Activated CD4-positive, alpha-beta T cell treated with anti-CD3 and anti-CD28 coated beads, Interleukin-2, amount 10 ng/mL, durations not matched to agents 7 days and 5 days (primary cell): ENCODE measurements around the gene TLL2. TPM values are rescaled to one million over a fixed set of nuclear protein-coding genes. Genes with fewer than 3 reads are reported as not detected.

Experiments
- CTCF ChIA-PET: fragments of 350-600 bp; sonication (Branson Sonifier 250); formaldehyde crosslinking; loops from one replicate; lab custom pipeline; 2021; ENCODE audit warnings: antibody characterized with exemption; lab: Charles Lee
- POLR2A ChIA-PET: fragments of 350-600 bp; sonication (Branson Sonifier 250); formaldehyde crosslinking; loops from one replicate; lab custom pipeline; 2021; ENCODE audit warnings: antibody characterized with exemption; lab: Charles Lee
- DNase-seq: peaks from one replicate; pipeline ENCODE4 v3.0.0-alpha.2; 2020
- H3K27ac Mint-ChIP-seq: one replicate; pipeline ENCODE4 v1.8.0; 2021; ENCODE audit warnings: mild to moderate bottlenecking, moderate library complexity, mixed read lengths
- H3K27me3 Mint-ChIP-seq: one replicate; pipeline ENCODE4 v1.8.0; 2021; ENCODE audit warnings: mixed read lengths
- H3K36me3 Mint-ChIP-seq: one replicate; pipeline ENCODE4 v1.8.0; 2021; ENCODE audit warnings: low read depth, mixed read lengths
- H3K4me1 Mint-ChIP-seq: one replicate; pipeline ENCODE4 v1.8.0; 2021; ENCODE audit warnings: mixed read lengths
- H3K4me3 Mint-ChIP-seq: one replicate; pipeline ENCODE4 v1.8.0; 2021; ENCODE audit warnings: mild to moderate bottlenecking, moderate library complexity, mixed read lengths
- H3K9me3 Mint-ChIP-seq: one replicate; pipeline ENCODE4 v1.8.0; 2021; ENCODE audit warnings: mixed read lengths
- total RNA-seq, 2 experiments: library from RNA; stranded (reverse); gene quantifications; one replicate each; pipeline ENCODE4 v1.2.3, GENCODE V29; 2021

Gene TLL2
- total RNA-seq, 2 experiments from 2014 or later, result 0.17 TPM; not detected in 1

GRCh38 chr10:96368971-96369370, 144.8 kb downstream of the TLL2 start:
- ChIA-PET CTCF (no interaction called here), POLR2A (no interaction called here)
- Mint-ChIP-seq H3K27me3 (peaks cover 7% of the 10 kb centered on the region), H3K36me3 (no peaks in the 10 kb centered on the region), H3K27ac (no peak overlapping the region), H3K4me3 (no peak overlapping the region), H3K4me1 (no peaks in the 10 kb centered on the region), H3K9me3 (no peaks in the 10 kb centered on the region)
- DNase-seq, result no peak

- Mint-ChIP-seq H3K27me3 (peaks cover 3% of the 10 kb centered on the region), H3K4me3 (no peak overlapping the region), H3K4me1 (no peaks in the 10 kb centered on the region), H3K36me3 (no peaks in the 10 kb centered on the region), H3K27ac (no peak overlapping the region), H3K9me3 (no peaks in the 10 kb centered on the region)
- POLR2A ChIA-PET, result no interaction called here
- no peak for DNase-seq
- CTCF ChIA-PET, result no interaction called here
Measured at GRCh38 chr10:96367470-96367869, 146.3 kb downstream of the TLL2 start.

- H3K9me3 Mint-ChIP-seq, result no peaks in the 10 kb centered on the region
- no peak for DNase-seq
- POLR2A ChIA-PET, result no interaction called here
- no peaks in the 10 kb centered on the region for H3K36me3 Mint-ChIP-seq
- H3K4me1 Mint-ChIP-seq, result no peaks in the 10 kb centered on the region
- no peak overlapping the region for H3K27ac Mint-ChIP-seq
- H3K4me3 Mint-ChIP-seq, result no peak overlapping the region
- peaks cover 3% of the 10 kb centered on the region for H3K27me3 Mint-ChIP-seq
- CTCF ChIA-PET, result interaction anchor here (0.7 kb wide), 2 partner anchors 17 to 817 kb away, joined by 3 read pairs; no protein-coding TSS in a partner anchor
Measured at GRCh38 chr10:96366508-96366907, 147.2 kb downstream of the TLL2 start.

- ChIA-PET POLR2A (no interaction called here), CTCF (interaction anchor here (1.1 kb wide), 1 partner anchor 10 kb away, joined by 3 read pairs; no protein-coding TSS in a partner anchor)
- Mint-ChIP-seq H3K4me3 (no peak overlapping the region), H3K27ac (no peak overlapping the region), H3K27me3 (peaks cover 3% of the 10 kb centered on the region), H3K36me3 (no peaks in the 10 kb centered on the region), H3K9me3 (no peaks in the 10 kb centered on the region), H3K4me1 (no peaks in the 10 kb centered on the region)
- no peak for DNase-seq
Measured at GRCh38 chr10:96365571-96365970, 148.2 kb downstream of the TLL2 start.

- no peaks in the 10 kb centered on the region for H3K4me1 Mint-ChIP-seq
- H3K36me3 Mint-ChIP-seq, result no peaks in the 10 kb centered on the region
- no peak overlapping the region for H3K27ac Mint-ChIP-seq
- no peaks in the 10 kb centered on the region for H3K9me3 Mint-ChIP-seq
- peaks cover 8% of the 10 kb centered on the region for H3K27me3 Mint-ChIP-seq
- CTCF ChIA-PET, result interaction anchor here (0.9 kb wide), 1 partner anchor 10 kb away, joined by 3 read pairs; no protein-coding TSS in a partner anchor
- POLR2A ChIA-PET, result no interaction called here
- no peak overlapping the region for H3K4me3 Mint-ChIP-seq
- no peak for DNase-seq
Measured at GRCh38 chr10:96360766-96361165, 153.0 kb downstream of the TLL2 start.

GRCh38 chr10:96360331-96360730, 153.4 kb downstream of the TLL2 start:
- H3K9me3 Mint-ChIP-seq, result no peaks in the 10 kb centered on the region
- no peak overlapping the region for H3K27ac Mint-ChIP-seq
- peaks cover 8% of the 10 kb centered on the region for H3K27me3 Mint-ChIP-seq
- no peak overlapping the region for H3K4me3 Mint-ChIP-seq
- DNase-seq, result no peak
- H3K36me3 Mint-ChIP-seq, result no peaks in the 10 kb centered on the region
- CTCF ChIA-PET, result no interaction called here
- POLR2A ChIA-PET, result no interaction called here
- H3K4me1 Mint-ChIP-seq, result no peaks in the 10 kb centered on the region

- no peak for DNase-seq
- CTCF ChIA-PET, result interaction anchor here (1.5 kb wide), 1 partner anchor 15 kb away, joined by 3 read pairs; no protein-coding TSS in a partner anchor
- Mint-ChIP-seq H3K9me3 (no peaks in the 10 kb centered on the region), H3K36me3 (no peaks in the 10 kb centered on the region), H3K27me3 (peaks cover 8% of the 10 kb centered on the region), H3K27ac (no peak overlapping the region), H3K4me3 (no peak overlapping the region), H3K4me1 (no peaks in the 10 kb centered on the region)
- POLR2A ChIA-PET, result no interaction called here
Measured at GRCh38 chr10:96359616-96360015, 154.1 kb downstream of the TLL2 start.

- CTCF ChIA-PET, result interaction anchor here (1.2 to 1.5 kb wide), 2 partner anchors 11 to 16 kb away, joined by 3 read pairs; no protein-coding TSS in a partner anchor
- POLR2A ChIA-PET, result no interaction called here
- peaks cover 6% of the 10 kb centered on the region for H3K27me3 Mint-ChIP-seq
- H3K4me3 Mint-ChIP-seq, result no peak within 1 kb of the TSS
- H3K27ac Mint-ChIP-seq, result no peak within 1 kb of the TSS
- H3K4me1 Mint-ChIP-seq, result no peaks in the 10 kb centered on the region
- H3K36me3 Mint-ChIP-seq, result no peaks in the 10 kb centered on the region
- no peaks in the 10 kb centered on the region for H3K9me3 Mint-ChIP-seq
- no peak for DNase-seq
Measured at GRCh38 chr10:96358851-96359540, 154.7 kb downstream of the TLL2 start, which contains the start of gene OPALIN. Gene OPALIN, minus strand, starts transcription at chr10:96359002. Its CDS starts 106 bp downstream, at chr10:96358896.

GRCh38 chr10:96357038-96357620, 156.6 kb downstream of the TLL2 start:
- POLR2A ChIA-PET, result interaction anchor here (0.5 kb wide), 1 partner anchor 27 kb away, joined by 4 read pairs; no protein-coding TSS in a partner anchor
- no peaks in the 10 kb centered on the region for H3K9me3 Mint-ChIP-seq
- H3K36me3 Mint-ChIP-seq, result no peaks in the 10 kb centered on the region
- no peak for DNase-seq
- peaks cover 5% of the 10 kb centered on the region for H3K27me3 Mint-ChIP-seq
- CTCF ChIA-PET, result interaction anchor here (1.3 kb wide), 1 partner anchor 13 kb away, joined by 3 read pairs; no protein-coding TSS in a partner anchor
- no peak overlapping the region for H3K4me3 Mint-ChIP-seq
- H3K27ac Mint-ChIP-seq, result no peak overlapping the region
- no peaks in the 10 kb centered on the region for H3K4me1 Mint-ChIP-seq

GRCh38 chr10:96352582-96352981, 161.1 kb downstream of the TLL2 start:
- Mint-ChIP-seq H3K4me1 (no peaks in the 10 kb centered on the region), H3K27me3 (peaks cover 13% of the 10 kb centered on the region), H3K4me3 (no peak overlapping the region), H3K27ac (no peak overlapping the region), H3K9me3 (no peaks in the 10 kb centered on the region), H3K36me3 (no peaks in the 10 kb centered on the region)
- DNase-seq, result no peak
- CTCF ChIA-PET, result no interaction called here
- POLR2A ChIA-PET, result interaction anchor here (0.6 to 0.7 kb wide), 2 partner anchors 16 to 398 kb away, joined by 3 read pairs; no protein-coding TSS in a partner anchor

GRCh38 chr10:96352027-96352426, 161.7 kb downstream of the TLL2 start:
- Mint-ChIP-seq H3K4me1 (no peaks in the 10 kb centered on the region), H3K9me3 (no peaks in the 10 kb centered on the region), H3K27me3 (peaks cover 13% of the 10 kb centered on the region), H3K36me3 (no peaks in the 10 kb centered on the region), H3K4me3 (no peak overlapping the region), H3K27ac (no peak overlapping the region)
- CTCF ChIA-PET, result no interaction called here
- DNase-seq, result no peak
- POLR2A ChIA-PET, result interaction anchor here (0.7 kb wide), 1 partner anchor 16 kb away, joined by 3 read pairs; no protein-coding TSS in a partner anchor

- POLR2A ChIA-PET, result interaction anchor here (0.6 kb wide), 1 partner anchor 1003 kb away, joined by 3 read pairs; no protein-coding TSS in a partner anchor
- H3K4me1 Mint-ChIP-seq, result no peaks in the 10 kb centered on the region
- peaks cover 8% of the 10 kb centered on the region for H3K9me3 Mint-ChIP-seq
- no peak for DNase-seq
- no peak overlapping the region for H3K4me3 Mint-ChIP-seq
- no peak overlapping the region for H3K27ac Mint-ChIP-seq
- H3K27me3 Mint-ChIP-seq, result peaks cover 22% of the 10 kb centered on the region
- CTCF ChIA-PET, result interaction anchor here (1.6 kb wide), 1 partner anchor 42 kb away, joined by 3 read pairs; the partner anchor contains the start of gene DNTT
- peaks cover 6% of the 10 kb centered on the region for H3K36me3 Mint-ChIP-seq
Measured at GRCh38 chr10:96346295-96346694, 167.4 kb downstream of the TLL2 start.

- no peak for DNase-seq
- CTCF ChIA-PET, result interaction anchor here (1.6 kb wide), 1 partner anchor 41 kb away, joined by 3 read pairs; the partner anchor contains the start of gene DNTT
Measured at GRCh38 chr10:96345222-96345621, 168.5 kb downstream of the TLL2 start.

More at GRCh38 chr10:96345222-96345621, 168.5 kb downstream of the TLL2 start:
- Mint-ChIP-seq H3K9me3 (peaks cover 8% of the 10 kb centered on the region), H3K4me3 (no peak overlapping the region), H3K27me3 (peaks cover 21% of the 10 kb centered on the region), H3K36me3 (peaks cover 6% of the 10 kb centered on the region), H3K27ac (no peak overlapping the region), H3K4me1 (no peaks in the 10 kb centered on the region)
- POLR2A ChIA-PET, result no interaction called here
